Renal cortex interstitium (tissue), 11 donors: Measurements from ENCODE around the gene TIGD7. TPM values are rescaled to one million over a fixed set of nuclear protein-coding genes. Genes with fewer than 3 reads are reported as not detected.

Experiments used
- DNase-seq, 11 donors: peaks; one replicate each; pipeline ENCODE4 v3.0.0-alpha.2; 2013; ENCODE audit warnings: low read depth in 9 of 11, low spot score in 4 of 11; ENCODE audit errors: extremely low read depth in 1 of 11
- polyA plus RNA-seq, 3 donors: library from polyadenylated mRNA; unstranded; fragments of 120-200 nt; gene quantifications; one replicate each; pipeline ENCODE4 v1.2.1, GENCODE V29; 2013; ENCODE audit not compliant: insufficient read length in 3 of 3

Gene TIGD7
- polyA plus RNA-seq, 3 donors, result 11.1 to 13.7 (median 13.5) TPM

DNA sequence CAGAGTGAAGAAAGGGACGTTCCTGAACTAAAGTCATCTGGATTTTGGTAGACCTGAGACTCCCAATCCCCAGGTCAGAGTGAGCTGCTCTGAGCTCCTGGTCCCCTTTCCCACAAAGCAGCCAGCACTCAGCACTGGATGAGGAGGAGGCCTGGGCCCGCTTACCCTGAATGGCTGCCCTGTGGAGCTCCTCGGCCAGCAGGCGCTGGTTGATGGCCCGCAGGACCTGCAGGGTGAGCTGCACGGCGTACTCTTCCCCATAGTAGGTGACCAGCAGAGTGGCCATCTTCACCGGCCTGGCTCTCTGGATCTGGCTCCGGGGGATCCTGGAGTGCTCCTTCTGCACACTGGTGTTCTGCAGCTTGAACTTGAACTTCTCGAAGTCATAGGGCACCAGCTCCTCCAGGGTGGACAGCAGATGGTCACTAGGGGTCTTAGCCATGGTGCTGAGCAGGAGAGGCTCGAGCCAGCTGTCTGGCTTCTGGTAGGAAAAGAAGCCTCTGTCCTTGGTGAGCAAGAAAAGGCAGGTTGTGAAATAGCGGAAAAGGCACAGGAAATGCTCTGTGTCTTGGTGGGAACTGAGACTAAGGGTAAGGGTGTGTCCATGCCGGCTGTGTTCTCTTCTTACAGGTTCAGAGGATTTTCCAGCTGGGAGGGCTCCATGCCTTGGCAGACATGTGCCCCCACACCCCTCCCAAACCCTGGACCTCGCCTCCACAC lies 48.9 kb downstream of the TIGD7 start, which contains the start of gene MEFV:
Gene MEFV (minus strand): TSS at position 488 of the 720 bp plus-strand sequence. CDS start 46 bp downstream, at position 442.
- no peak for DNase-seq

DNA sequence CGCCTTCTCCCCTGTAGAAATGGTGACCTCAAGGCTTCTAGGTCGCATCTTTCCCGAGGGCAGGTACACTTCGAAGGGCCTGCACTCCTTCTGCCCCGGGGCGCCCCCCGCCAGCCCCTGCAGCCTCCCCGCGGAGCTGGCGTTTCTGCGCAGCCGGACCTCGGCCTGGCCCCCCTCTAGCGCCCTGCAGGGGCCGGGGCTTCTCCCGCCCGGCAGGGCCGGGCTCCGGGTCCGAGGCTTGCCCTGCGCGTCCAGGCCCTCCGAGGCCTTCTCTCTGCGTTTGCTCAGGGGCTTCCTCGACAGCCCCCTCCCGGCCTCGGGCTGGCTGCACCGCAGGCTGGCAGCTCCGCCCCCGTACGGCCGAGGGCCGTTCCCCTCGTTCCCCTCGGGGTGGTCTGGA lies 50.9 kb downstream of the TIGD7 start:
- no peak for DNase-seq

DNA sequence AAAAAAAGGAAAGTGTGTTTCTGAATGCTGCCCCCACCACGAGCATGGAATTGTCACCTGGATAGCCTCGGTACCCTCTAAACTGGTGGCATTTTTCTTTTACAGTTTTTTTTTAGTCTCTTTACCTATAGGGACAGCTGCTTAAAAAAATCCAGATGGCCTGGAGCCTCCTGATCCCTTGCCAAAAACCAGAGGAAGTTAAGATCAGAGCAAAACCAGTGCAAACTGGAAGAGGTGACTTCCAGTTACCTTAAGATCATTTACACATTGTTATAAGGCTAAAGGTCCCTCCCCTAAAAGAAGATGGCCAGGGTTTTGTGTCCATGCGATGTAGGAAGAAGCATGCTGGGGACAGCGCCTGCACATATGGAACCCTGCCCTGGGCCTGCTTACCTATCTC lies 52.3 kb downstream of the TIGD7 start:
- no peak for DNase-seq

DNA sequence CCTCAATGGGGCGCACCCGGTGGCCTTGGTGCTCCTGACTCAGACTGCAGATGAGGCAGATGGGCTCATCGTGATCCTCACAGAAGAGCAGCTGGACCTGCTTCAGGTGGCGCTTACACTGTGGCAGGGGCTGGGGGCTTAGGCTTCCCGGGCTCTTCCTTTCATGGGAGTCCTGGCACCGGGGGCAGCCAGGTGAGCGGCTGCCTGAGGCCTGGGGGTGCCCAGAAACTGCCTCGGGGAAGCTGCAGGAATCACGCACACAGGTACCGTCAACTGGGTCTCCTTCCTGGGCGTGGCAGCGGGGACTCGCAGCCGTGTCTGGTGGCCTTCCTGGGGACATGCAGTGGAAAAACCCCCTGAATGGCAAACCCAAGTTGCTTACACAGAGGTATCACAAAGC lies 55.8 kb downstream of the TIGD7 start:
- no peak for DNase-seq

DNA sequence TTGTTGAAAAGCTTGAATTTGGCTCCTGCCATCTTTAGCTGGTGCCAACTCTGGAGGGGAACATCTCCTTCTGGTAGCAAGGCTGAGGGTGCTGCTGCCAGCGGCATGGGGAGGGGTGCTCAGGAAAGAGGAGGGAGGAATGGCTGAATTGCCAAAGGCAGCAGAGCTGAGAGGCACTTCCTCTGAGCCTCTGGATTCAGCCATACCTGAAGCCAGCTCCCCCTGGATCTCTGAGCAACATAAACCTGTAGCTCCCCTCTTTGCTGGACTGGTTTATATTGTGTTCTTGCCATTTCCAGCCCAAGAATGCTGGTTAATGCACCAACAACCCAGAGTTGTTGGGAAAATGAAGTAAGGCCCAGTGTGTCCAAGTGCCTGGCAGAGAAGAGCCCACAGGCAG lies 56.2 kb downstream of the TIGD7 start:
- no peak for DNase-seq

Other genes with a start within 250 kb of the TIGD7 start
- gene IL32, start 239.8 kb downstream of the TIGD7 start, polyA plus RNA-seq, result 10 to 100 TPM; 26.8 to 38.3 (median 29.6) TPM
- under 1 TPM in 2 of 3 donors, not detected in 1; 0.26 to 0.27 TPM for gene ZSCAN10, start 206.1 kb downstream of the TIGD7 start, polyA plus RNA-seq
- 10 to 100 TPM; 14.2 to 18.3 (median 18.0) TPM for gene ZNF205, start 192.8 kb downstream of the TIGD7 start, polyA plus RNA-seq
- 10 to 100 TPM in 2 of 3 donors, 1 to 10 TPM in 1; 8.6 to 17.5 (median 13.3) TPM for gene ZNF213, start 170.4 kb downstream of the TIGD7 start, polyA plus RNA-seq
- not detected for gene OR1F1, start 117.2 kb downstream of the TIGD7 start, polyA plus RNA-seq
- 10 to 100 TPM; 12.4 to 15.7 (median 14.9) TPM for gene ZNF200, start 70.3 kb downstream of the TIGD7 start, polyA plus RNA-seq
- under 1 TPM; 0.19 to 0.47 (median 0.24) TPM for gene MEFV, start 48.8 kb downstream of the TIGD7 start, polyA plus RNA-seq
- gene ZNF263, start 21.9 kb downstream of the TIGD7 start, polyA plus RNA-seq, result 10 to 100 TPM; 46.9 to 50.4 (median 49.5) TPM
- gene ZNF75A, start 67 bp upstream of the TIGD7 start, polyA plus RNA-seq, result 10 to 100 TPM; 46.3 to 60.4 (median 59.3) TPM
- 1 to 10 TPM in 1 of 3 donors, under 1 TPM in 2; 0.59 to 1.1 (median 0.59) TPM for gene OR2C1, start 50.5 kb upstream of the TIGD7 start, polyA plus RNA-seq
- gene ZSCAN32, start 95.6 kb upstream of the TIGD7 start, polyA plus RNA-seq, result 10 to 100 TPM; 15.9 to 26.4 (median 17.2) TPM
- gene ZNF174, start 95.8 kb upstream of the TIGD7 start, polyA plus RNA-seq, result 10 to 100 TPM; 13.5 to 15.5 (median 15.1) TPM
- 1 to 10 TPM; 3.7 to 4.9 (median 3.7) TPM for gene ZNF597, start 138.1 kb upstream of the TIGD7 start, polyA plus RNA-seq
- 10 to 100 TPM; 65.1 to 70.8 (median 68.9) TPM for gene NAA60, start 138.2 kb upstream of the TIGD7 start, polyA plus RNA-seq
- gene C16orf90, start 190.1 kb upstream of the TIGD7 start, polyA plus RNA-seq, result under 1 TPM in 2 of 3 donors, not detected in 1; 0.22 to 0.33 TPM
- 10 to 100 TPM; 50.8 to 61.4 (median 59.9) TPM for gene CLUAP1, start 195.6 kb upstream of the TIGD7 start, polyA plus RNA-seq